Measurements from ENCODE around the gene GJA4. TPM values are rescaled to one million over a fixed set of nuclear protein-coding genes. Genes with fewer than 3 reads are reported as not detected.

The GJA4 gene
- total and polyA plus RNA-seq, 2 of the 13 experiments (the other 11 are each of a cell fraction or from before 2014, with no cell fraction given) = not detected

- TF ChIP-seq SUZ12 (IDR thresholded peaks at IDR 0.05; ENCODE audit: low read depth, low read length) (no peak), ZMYM4 (CRISPR knock-in tag; IDR thresholded peaks at IDR 0.05) (peak; percentile 79), NFE2L1 (CRISPR knock-in tag; IDR thresholded peaks at IDR 0.05; ENCODE audit: borderline replicate concordance) (no peak), SRSF1 (optimal IDR thresholded peaks at IDR 0.05; ENCODE audit: low read depth, low read length) (peak; percentile 53), KLF11 (CRISPR knock-in tag; IDR thresholded peaks at IDR 0.05) (no peak), SMYD3 (CRISPR knock-in tag; IDR thresholded peaks at IDR 0.05) (no peak), ZNF784 (CRISPR knock-in tag; IDR thresholded peaks at IDR 0.05; ENCODE audit: borderline replicate concordance) (no peak), ZMAT3 (CRISPR knock-in tag; conservative IDR thresholded peaks at IDR 0.05) (0 out of 2 replicates have a peak, but pooled peaks have one; percentile 47), ZNF772 (CRISPR knock-in tag; IDR thresholded peaks at IDR 0.05) (peak; percentile 71; the same call in 1 of the 2 replicates), HHEX (CRISPR knock-in tag; IDR thresholded peaks at IDR 0.05) (no peak), PAX8 (CRISPR knock-in tag; IDR thresholded peaks at IDR 0.05; ENCODE audit: borderline replicate concordance) (no peak), HMGXB4 (CRISPR knock-in tag; IDR thresholded peaks at IDR 0.05; ENCODE audit: borderline replicate concordance in 1 of 2, low read depth in 1 of 2) (0 out of 4 replicates have a peak, but pooled peaks of 1 of the 2 experiments have one; percentile 37), PAXIP1 (CRISPR knock-in tag; conservative IDR thresholded peaks at IDR 0.05) (peak; percentile 90), RAD21 (CRISPR knock-in tag; IDR thresholded peaks at IDR 0.05) (no peak), MAX (IDR thresholded peaks at IDR 0.05) (peak; percentile 58), PHF20 (CRISPR knock-in tag; IDR thresholded peaks at IDR 0.05) (0 out of 2 replicates have a peak, but pooled peaks have one; percentile 17), HOXA5 (CRISPR knock-in tag; IDR thresholded peaks at IDR 0.05) (no peak), ZNF740 (CRISPR knock-in tag; IDR thresholded peaks at IDR 0.05) (no peak), ZNF17 (CRISPR knock-in tag; IDR thresholded peaks at IDR 0.05) (no peak), ARID3A (IDR thresholded peaks at IDR 0.05; ENCODE audit: low read depth, low read length) (no peak), ZNF335 (CRISPR knock-in tag; IDR thresholded peaks at IDR 0.05) (peak; percentile 75; the same call in 1 of the 2 replicates), ZNF24 (IDR thresholded peaks at IDR 0.05) (no peak)
These were observed 32.8 kb downstream of the GJA4 start (continued) for GRCh38 chr1:34825455-34826091.

Measured in HepG2 (cell line).